KOPT-K1 (cell line): ENCODE measurements around the gene EIF3A.

Source experiments
- H3K27ac ChIP-seq: fragments of 200-600 bp; sonication (generic); 2 replicates; pipeline ENCODE4 v1.5.1; 2016; ENCODE audit warnings: antibody characterized with exemption, mild to moderate bottlenecking, low read depth, low read length; ENCODE audit not compliant: poor library complexity, severe bottlenecking
- H3K36me3 ChIP-seq: fragments of 200-600 bp; sonication (generic); 2 replicates; pipeline ENCODE4 v1.5.1; 2017; ENCODE audit warnings: antibody characterized with exemption, mild to moderate bottlenecking, low read length, moderate library complexity; ENCODE audit not compliant: insufficient read depth
- H3K9me3 ChIP-seq: fragments of 200-600 bp; sonication (generic); 2 replicates; pipeline ENCODE4 v1.5.1; 2017; ENCODE audit warnings: antibody characterized with exemption, low read length, mild to moderate bottlenecking; ENCODE audit not compliant: insufficient read depth, poor library complexity, severe bottlenecking

Gene EIF3A

GRCh38 chr10:119022846-119023552 is 57.6 kb downstream of the EIF3A start:
- Histone ChIP-seq H3K9me3 (no peaks in the 10 kb centered on the region), H3K27ac (no peak overlapping the region), H3K36me3 (no peaks in the 10 kb centered on the region)

DNA sequence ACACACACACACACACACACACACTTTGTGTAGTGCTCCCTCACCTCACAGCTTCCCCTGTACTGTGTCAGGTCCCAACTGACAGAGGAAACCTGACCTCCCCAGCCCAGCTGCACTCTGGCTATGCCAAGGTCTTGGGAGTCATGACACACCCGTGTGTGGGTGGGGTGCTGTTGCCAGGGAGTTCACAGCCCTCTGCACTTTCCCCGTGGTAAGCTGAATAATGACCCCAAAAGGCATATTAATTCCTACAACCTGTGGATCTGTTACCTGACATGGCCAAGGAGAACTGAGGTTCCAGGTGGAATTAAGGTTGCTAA is 60.0 kb downstream of the EIF3A start:
- Histone ChIP-seq H3K9me3 (no peaks in the 10 kb centered on the region), H3K27ac (no peak overlapping the region), H3K36me3 (no peaks in the 10 kb centered on the region)

GRCh38 chr10:119007211-119007574 is 73.4 kb downstream of the EIF3A start:
- Histone ChIP-seq H3K9me3 (no peaks in the 10 kb centered on the region), H3K36me3 (no peaks in the 10 kb centered on the region), H3K27ac (no peak overlapping the region)

DNA sequence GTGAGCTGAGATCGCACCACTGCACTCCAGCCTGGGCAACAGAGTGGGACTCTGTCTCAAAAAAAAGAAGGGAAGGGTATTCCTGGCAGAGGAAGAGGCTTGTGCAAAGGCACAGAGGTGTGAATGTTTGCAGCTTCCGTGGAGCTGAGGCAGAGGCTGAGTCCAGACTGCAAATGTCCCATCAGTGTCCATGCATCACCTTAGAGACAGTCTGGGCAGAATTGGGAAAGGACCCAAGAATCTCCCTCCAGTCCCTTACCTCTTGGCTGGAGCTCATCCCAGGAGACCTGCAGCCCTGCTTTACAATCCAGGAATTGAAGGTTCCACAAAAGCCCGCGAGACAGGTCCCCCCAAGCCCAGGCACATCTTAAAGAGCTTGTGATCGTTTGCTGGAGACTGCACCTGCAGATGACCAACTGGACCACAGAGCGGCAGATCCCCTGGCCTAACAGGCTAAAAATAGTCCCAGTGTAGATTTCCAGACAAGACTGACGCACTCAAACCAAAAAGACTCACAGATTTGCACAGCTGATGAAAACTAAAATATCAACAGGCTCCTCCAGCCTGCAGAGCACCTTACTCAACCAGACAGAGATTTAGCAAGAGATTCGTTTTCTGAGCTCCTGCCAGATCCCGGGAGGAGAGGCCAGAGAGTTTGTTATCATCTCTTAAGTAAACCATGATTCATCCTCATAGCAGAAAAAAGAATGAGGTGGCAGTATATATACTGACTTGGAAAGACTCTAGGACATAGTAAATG is 74.0 kb downstream of the EIF3A start:
- Histone ChIP-seq H3K36me3 (no peaks in the 10 kb centered on the region), H3K9me3 (no peaks in the 10 kb centered on the region), H3K27ac (no peak overlapping the region)

DNA sequence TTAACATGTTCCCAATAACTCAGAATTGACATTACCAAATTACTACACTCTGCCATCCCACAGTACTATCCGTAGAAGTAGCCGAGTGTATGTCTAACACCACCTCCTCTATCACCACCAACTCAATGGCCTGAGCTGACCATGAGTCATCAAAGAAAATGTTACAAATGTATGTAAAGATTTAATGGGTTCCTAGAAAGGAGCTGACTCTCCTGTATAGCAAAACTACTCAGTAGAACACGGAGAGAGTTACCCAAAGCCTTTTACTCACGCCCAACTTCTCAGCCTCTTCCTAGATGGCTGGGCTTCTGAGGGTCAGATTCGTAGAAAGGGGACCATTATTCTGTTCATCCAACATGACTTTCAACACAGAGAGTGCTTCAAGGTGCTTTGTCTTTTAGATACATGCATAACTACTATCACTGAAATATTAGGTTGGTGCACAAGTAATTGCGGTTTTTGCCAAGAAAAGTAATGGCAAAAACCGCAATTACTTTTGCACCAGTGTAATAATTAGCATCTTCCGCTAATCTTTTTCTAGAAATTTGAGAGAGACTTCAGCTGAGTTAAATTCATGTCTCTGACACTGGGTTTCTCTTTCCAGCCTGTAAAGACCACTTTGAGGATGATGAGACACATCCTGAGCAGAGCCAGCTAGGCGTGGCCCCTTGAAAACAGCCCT is 75.1 kb downstream of the EIF3A start:
- H3K36me3 ChIP-seq: no peaks in the 10 kb centered on the region
- no peak overlapping the region for H3K27ac ChIP-seq
- no peaks in the 10 kb centered on the region for H3K9me3 ChIP-seq

GRCh38 chr10:119003572-119004289 is 76.9 kb downstream of the EIF3A start:
- Histone ChIP-seq H3K27ac (no peak overlapping the region), H3K36me3 (no peaks in the 10 kb centered on the region)

GRCh38 chr10:119001717-119002500 is 78.7 kb downstream of the EIF3A start:
- Histone ChIP-seq H3K36me3 (no peaks in the 10 kb centered on the region), H3K27ac (no peak overlapping the region), H3K9me3 (peaks cover 8% of the 10 kb centered on the region)

More at GRCh38 chr10:119003572-119004289, 76.9 kb downstream of the EIF3A start:
- peaks cover 4% of the 10 kb centered on the region for H3K9me3 ChIP-seq

DNA sequence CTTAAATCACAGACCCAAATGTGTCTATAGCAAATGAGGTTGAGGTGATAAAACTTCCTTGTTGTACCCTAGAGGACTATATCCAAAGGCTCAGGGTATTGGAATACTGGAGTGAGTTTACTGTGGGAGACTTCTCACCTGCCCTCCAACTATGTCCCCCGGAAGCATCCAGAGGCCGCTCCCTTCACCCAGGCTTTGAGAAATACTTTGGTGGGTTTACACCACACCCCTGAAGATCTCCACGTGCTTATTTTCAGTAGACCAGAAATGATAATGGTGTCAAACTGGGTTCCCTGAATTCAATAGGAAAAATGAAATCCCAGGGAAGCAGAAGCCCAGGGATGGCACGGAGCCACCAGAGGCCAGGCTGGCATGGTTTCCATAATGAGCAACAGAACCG is 82.4 kb downstream of the EIF3A start:
- Histone ChIP-seq H3K36me3 (no peaks in the 10 kb centered on the region), H3K27ac (no peak overlapping the region), H3K9me3 (peaks cover 8% of the 10 kb centered on the region)

DNA sequence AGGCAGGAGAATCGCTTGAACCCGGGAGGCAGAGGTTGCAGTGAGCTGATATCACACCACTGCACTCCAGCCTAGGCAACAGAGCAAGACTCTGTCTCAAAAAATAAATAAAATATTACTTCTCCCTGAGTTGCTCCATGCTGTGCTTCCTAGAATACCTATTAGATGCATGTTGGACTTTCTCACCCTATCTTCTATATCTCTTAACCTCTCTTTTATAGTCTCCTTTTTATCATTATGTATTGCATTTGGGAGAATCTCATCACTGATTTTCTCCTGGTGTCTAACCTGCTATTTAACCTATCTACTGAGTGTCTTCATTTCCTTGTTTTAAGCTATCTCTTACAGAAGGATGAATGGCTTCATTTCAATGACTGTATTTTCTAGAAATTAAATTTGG is 83.2 kb downstream of the EIF3A start:
- Histone ChIP-seq H3K36me3 (no peaks in the 10 kb centered on the region), H3K27ac (no peak overlapping the region), H3K9me3 (peaks cover 8% of the 10 kb centered on the region)

GRCh38 chr10:118995739-118996138 is 84.9 kb downstream of the EIF3A start:
- Histone ChIP-seq H3K9me3 (peaks cover 8% of the 10 kb centered on the region), H3K36me3 (no peaks in the 10 kb centered on the region), H3K27ac (no peak overlapping the region)

DNA sequence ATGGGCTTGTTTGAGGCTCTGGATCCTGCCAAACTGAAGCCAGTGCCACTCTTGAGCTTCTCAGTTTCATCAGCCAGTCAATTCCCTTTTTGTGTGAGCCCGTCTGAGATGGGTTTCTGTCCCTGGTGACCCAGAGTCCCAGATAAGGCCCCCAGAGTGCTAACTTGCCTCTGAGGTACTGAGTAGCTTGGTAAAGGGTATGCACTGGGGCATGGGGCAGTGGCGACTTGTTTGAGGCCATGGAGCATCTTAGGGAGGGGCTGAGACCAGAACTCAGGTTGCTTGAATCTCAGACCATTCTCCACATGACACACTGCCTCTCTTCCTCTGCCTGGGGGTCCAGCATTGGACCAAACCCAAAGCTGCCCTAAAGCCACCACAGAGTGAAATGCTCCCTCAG is 86.3 kb downstream of the EIF3A start:
- Histone ChIP-seq H3K9me3 (peaks cover 9% of the 10 kb centered on the region), H3K27ac (no peak overlapping the region), H3K36me3 (no peaks in the 10 kb centered on the region)

GRCh38 chr10:118993214-118993613 is 87.4 kb downstream of the EIF3A start:
- H3K27ac ChIP-seq: no peak overlapping the region
- H3K36me3 ChIP-seq: no peaks in the 10 kb centered on the region
- H3K9me3 ChIP-seq: peaks cover 6% of the 10 kb centered on the region

DNA sequence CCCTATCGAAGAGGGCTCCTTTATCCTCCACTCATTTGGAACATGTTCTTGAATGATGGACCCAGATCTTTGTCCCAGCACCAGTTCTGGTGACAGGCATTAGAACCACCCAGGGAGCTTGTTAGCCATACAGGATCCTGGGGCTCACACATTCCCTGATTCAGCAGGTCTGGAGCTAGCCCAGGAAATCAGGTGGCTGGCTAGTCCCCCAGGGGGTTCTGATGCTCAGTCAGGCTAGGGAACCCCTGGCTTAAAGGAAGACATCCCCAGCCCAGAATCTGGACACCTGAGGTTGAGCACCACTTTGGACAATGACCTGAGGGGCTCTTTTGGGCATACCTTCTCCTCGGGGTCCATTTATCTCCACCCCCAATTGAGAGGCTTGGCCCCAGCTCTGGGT is 88.1 kb downstream of the EIF3A start:
- Histone ChIP-seq H3K9me3 (peaks cover 5% of the 10 kb centered on the region), H3K27ac (no peak overlapping the region), H3K36me3 (no peaks in the 10 kb centered on the region)

- Histone ChIP-seq H3K9me3 (peaks cover 14% of the 10 kb centered on the region), H3K27ac (no peak overlapping the region), H3K36me3 (no peaks in the 10 kb centered on the region)
These were observed 90.3 kb downstream of the EIF3A start for GRCh38 chr10:118990326-118990725.
